ENCODE data around the gene GNLY. TPM values are rescaled to one million over a fixed set of nuclear protein-coding genes. Genes with fewer than 3 reads are reported as not detected.

GNLY gene
- total and polyA plus RNA-seq, 10 donors: 13.1 to 87.8 (median 35.2) TPM

DNA sequence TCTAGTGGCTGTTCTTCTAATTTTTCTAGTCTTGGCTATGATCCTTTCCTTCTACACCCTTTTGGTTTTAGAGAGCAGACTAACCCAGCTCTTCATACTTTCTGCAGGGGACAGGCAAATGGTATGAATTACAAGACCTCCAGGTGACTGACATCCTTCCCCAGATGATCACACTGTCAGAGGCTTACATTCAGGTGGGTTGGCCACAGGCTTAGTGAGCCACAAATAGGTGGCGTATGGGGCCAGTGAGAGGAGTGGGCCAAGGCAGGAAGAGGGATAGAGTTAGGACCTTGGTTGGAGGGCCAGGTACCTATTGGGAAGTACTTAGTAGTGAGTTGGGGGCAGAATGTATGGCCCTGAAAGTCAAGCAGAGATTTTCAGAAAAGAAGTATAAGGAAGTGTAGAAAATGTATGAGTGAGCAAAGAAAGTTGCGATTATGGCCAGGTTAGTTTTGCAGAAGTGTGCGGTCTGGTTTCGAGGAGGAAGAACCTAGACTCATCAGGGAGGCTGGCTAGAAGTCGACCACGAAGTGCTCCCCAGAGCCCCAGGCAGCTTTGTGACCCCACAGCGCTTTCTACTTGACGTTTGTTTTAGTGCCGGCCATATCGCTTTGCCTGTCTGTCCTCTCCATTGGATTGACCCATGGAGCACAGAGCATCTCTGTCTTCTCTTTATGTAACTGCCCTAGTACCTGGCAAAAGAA, 46.2 kb upstream of the GNLY start:
- TF ChIP-seq POLR2AphosphoS5 (IDR thresholded peaks at IDR 0.05) (no peak), POLR2A (IDR thresholded peaks at IDR 0.05) (no peak)
- TF ChIP-seq, protein P1, sequence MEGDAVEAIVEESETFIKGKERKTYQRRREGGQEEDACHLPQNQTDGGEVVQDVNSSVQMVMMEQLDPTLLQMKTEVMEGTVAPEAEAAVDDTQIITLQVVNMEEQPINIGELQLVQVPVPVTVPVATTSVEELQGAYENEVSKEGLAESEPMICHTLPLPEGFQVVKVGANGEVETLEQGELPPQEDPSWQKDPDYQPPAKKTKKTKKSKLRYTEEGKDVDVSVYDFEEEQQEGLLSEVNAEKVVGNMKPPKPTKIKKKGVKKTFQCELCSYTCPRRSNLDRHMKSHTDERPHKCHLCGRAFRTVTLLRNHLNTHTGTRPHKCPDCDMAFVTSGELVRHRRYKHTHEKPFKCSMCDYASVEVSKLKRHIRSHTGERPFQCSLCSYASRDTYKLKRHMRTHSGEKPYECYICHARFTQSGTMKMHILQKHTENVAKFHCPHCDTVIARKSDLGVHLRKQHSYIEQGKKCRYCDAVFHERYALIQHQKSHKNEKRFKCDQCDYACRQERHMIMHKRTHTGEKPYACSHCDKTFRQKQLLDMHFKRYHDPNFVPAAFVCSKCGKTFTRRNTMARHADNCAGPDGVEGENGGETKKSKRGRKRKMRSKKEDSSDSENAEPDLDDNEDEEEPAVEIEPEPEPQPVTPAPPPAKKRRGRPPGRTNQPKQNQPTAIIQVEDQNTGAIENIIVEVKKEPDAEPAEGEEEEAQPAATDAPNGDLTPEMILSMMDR (IDR thresholded peaks at IDR 0.05 in 8 of 11, conservative IDR thresholded peaks at IDR 0.05 in 3 of 11): no peak
- peak overlapping the region in 3 of 8 donors; percentile 13 to 25 (median 13) for H3K27ac ChIP-seq

DNA sequence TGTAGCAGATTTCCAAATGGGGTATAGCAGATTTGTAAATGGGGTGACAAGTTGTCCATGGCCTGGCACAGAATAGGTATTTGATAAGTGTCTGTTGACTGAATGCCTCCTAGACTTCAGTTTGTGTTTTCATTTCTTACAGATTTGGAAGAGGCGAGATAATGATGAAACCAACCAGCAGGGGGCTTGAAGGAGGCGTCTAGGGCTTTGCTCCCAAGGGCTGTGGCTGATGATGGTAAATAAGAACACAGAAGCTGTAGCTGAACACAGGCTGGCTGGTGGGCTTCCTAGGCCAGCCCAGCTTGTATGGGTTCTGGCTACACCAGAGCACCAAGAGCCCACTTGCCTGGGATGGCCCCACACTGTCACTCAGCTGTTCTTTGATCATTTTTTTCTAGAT, 45.5 kb upstream of the GNLY start:
- Histone ChIP-seq H3K4me3 (no peak overlapping the region), H3K4me1 (peaks cover 0 to 25% (median 12%) of the 10 kb centered on the region in 6 donors), H3K36me3 (peaks cover 6 to 100% (median 90%) of the 10 kb centered on the region in 6 donors), H3K27ac (peak overlapping the region in 1 of 8 donors; percentile 13), H3K9me3 (no peaks in the 10 kb centered on the region), H3K27me3 (replicated peaks in 1 of 7) (no peaks in the 10 kb centered on the region)
- TF ChIP-seq POLR2AphosphoS5 (IDR thresholded peaks at IDR 0.05) (no peak), POLR2A (IDR thresholded peaks at IDR 0.05) (no peak)
- TF ChIP-seq, protein P1 (IDR thresholded peaks at IDR 0.05 in 8 of 11, conservative IDR thresholded peaks at IDR 0.05 in 3 of 11): peak in 4 of 11 experiments; percentile 12 to 26 (median 16)
- intact Hi-C loops (cut with DNase I; ENCODE audit: low total_unique reads): no loop called here
- WGBS, 5 donors: 53 to 65% (median 60%) methylated on average over 2 of the region's 2 CpGs
- DNase-seq: no peak

More for the DNA sequence above, 46.2 kb upstream of the GNLY start:
- DNase-seq: no peak
- Histone ChIP-seq H3K4me1 (peaks cover 0 to 25% (median 12%) of the 10 kb centered on the region in 6 donors), H3K4me3 (no peak overlapping the region), H3K27me3 (replicated peaks in 1 of 7) (no peaks in the 10 kb centered on the region), H3K36me3 (peaks cover 8 to 100% (median 96%) of the 10 kb centered on the region in 6 donors), H3K9me3 (no peaks in the 10 kb centered on the region)
- WGBS, 5 donors: 66 to 77% (median 68%) methylated on average over 10 of the region's 10 CpGs
- intact Hi-C loops (cut with DNase I; ENCODE audit: low total_unique reads): no loop called here

DNA sequence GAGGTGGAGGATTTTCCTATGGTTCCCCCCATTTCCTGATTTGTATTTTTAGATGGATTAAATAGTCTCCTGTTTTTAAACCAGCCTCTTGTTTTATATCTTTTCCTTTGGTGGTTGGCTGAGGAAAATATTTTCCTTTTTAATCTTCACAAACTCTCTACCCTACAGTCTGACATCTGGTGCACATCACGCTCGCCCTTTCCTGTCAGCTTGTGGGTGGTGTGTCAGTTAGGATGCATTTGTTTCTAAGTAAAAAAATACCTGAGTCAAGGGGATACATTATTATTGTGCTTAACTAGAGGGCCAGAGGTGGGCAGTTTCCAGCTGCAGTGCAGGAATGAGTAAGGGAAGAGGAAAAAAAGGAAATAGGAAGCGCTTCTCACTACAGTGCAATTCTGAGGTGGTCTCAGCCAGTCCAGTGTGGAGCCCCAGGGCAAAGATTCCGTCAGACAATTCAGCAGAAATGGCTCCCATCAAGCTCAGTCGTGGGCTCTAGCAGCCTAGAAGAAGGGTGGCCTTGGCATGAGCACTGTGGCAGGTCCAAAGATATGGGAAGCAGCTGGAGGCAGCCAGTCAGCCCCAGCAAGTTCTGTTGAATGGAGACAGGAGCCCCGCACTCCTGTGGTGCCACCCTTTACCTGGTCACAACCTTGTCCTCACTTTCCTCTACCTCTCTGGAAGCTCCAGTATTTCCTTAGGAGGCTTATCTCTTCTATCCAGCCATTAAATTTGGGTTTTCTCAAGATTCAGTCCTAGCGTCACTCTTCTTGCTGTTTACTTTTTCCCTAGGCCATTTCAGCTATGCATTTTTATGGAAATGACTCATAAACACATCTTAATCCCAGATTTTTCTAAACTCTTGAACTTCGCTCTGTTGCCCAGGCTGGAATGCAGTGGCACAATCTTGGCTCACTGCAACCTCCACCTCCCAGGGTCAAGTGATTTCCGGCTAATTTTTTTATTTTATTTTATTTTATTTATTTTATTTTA, 44.7 kb upstream of the GNLY start:
- DNase-seq: no peak

More for the DNA sequence above, 44.7 kb upstream of the GNLY start:
- peaks cover 3 to 100% (median 82%) of the 10 kb centered on the region in 6 donors for H3K36me3 ChIP-seq
- no peaks in the 10 kb centered on the region for H3K9me3 ChIP-seq
- 87 to 94% (median 91%) methylated on average over 9 of the region's 9 CpGs for WGBS, 5 donors
- H3K27ac ChIP-seq: no peak overlapping the region
- H3K4me1 ChIP-seq: peaks cover 0 to 25% (median 12%) of the 10 kb centered on the region in 6 donors
- TF ChIP-seq POLR2AphosphoS5 (IDR thresholded peaks at IDR 0.05) (no peak), POLR2A (IDR thresholded peaks at IDR 0.05) (no peak)
- TF ChIP-seq, protein P1 (IDR thresholded peaks at IDR 0.05 in 8 of 11, conservative IDR thresholded peaks at IDR 0.05 in 3 of 11): no peak
- intact Hi-C loops (cut with DNase I; ENCODE audit: low total_unique reads): no loop called here
- H3K4me3 ChIP-seq: no peak overlapping the region
- H3K27me3 ChIP-seq (replicated peaks in 1 of 7): no peaks in the 10 kb centered on the region

All from spleen (tissue), 11 donors.